Endodermal cell (in vitro differentiated cells): ENCODE results near the gene ACSS1. TPM values are rescaled to one million over a fixed set of nuclear protein-coding genes. Genes with fewer than 3 reads are reported as not detected.

Experiments
- DNase-seq: peaks from one replicate; pipeline ENCODE4 v3.0.0-alpha.2; 2017
- H3K27ac ChIP-seq: 2 replicates; pipeline ENCODE4 v1.5.1; 2013; ENCODE audit warnings: mild to moderate bottlenecking, low read depth, low read length, moderate library complexity
- H3K27me3 ChIP-seq: 2 replicates; pipeline ENCODE4 v1.6.1; 2013; ENCODE audit warnings: mild to moderate bottlenecking, low read length, moderate library complexity; ENCODE audit not compliant: insufficient read depth, control insufficient read depth, poor library complexity, severe bottlenecking
- H3K36me3 ChIP-seq: 2 replicates; pipeline ENCODE4 v1.7.0; 2013; ENCODE audit warnings: mild to moderate bottlenecking, low read length, moderate library complexity; ENCODE audit not compliant: control insufficient read depth, insufficient read depth
- H3K4me1 ChIP-seq: one replicate; pipeline ENCODE4 v1.7.0; 2013; ENCODE audit warnings: low read length; ENCODE audit not compliant: control insufficient read depth, insufficient read depth
- H3K4me3 ChIP-seq: 2 replicates; pipeline ENCODE4 v1.5.1; 2013; ENCODE audit warnings: mild to moderate bottlenecking, low read length, moderate library complexity
- H3K9ac ChIP-seq: 2 replicates; pipeline ENCODE4 v1.6.1; 2013; ENCODE audit warnings: mild to moderate bottlenecking, low read length, moderate library complexity; ENCODE audit not compliant: poor library complexity, severe bottlenecking; ENCODE audit errors: extremely low read depth
- H3K9me3 ChIP-seq: 2 replicates; pipeline ENCODE4 v1.6.1; 2013; ENCODE audit warnings: mild to moderate bottlenecking, low read length, moderate library complexity; ENCODE audit not compliant: control insufficient read depth
- H3K27ac Mint-ChIP-seq: 2 replicates; pipeline ENCODE4 v1.8.0; 2020; ENCODE audit warnings: mixed read lengths
- H3K27me3 Mint-ChIP-seq: 2 replicates; pipeline ENCODE4 v1.8.0; 2021; ENCODE audit warnings: mild to moderate bottlenecking, mixed read lengths; ENCODE audit not compliant: insufficient read depth
- H3K36me3 Mint-ChIP-seq: 2 replicates; pipeline ENCODE4 v1.8.0; 2020; ENCODE audit warnings: low read depth, mixed read lengths
- H3K4me1 Mint-ChIP-seq: 2 replicates; pipeline ENCODE4 v1.8.0; 2020; ENCODE audit warnings: mixed read lengths
- H3K4me3 Mint-ChIP-seq: 2 replicates; pipeline ENCODE4 v1.8.0; 2020; ENCODE audit warnings: mild to moderate bottlenecking, moderate library complexity, mixed read lengths
- H3K9me3 Mint-ChIP-seq: 2 replicates; pipeline ENCODE4 v1.8.0; 2020; ENCODE audit warnings: mild to moderate bottlenecking, mixed read lengths
- CTCF ChIP-seq: fragments of 200-600 bp; sonication (generic); conservative IDR thresholded peaks from 2 replicates; pipeline ENCODE4 v1.5.0; 2021; ENCODE audit warnings: antibody characterized with exemption, mild to moderate bottlenecking
- WGBS, 2 experiments: methylation state at CpG; one replicate each; pipeline versions ENCODE4 v1.1.5 to v1.1.7; 2013; ENCODE audit warnings: missing lambda C conversion rate in 2 of 2, mixed read lengths in 1 of 2; ENCODE audit not compliant: insufficient coverage in 1 of 2, insufficient read length in 1 of 2; 5-methylcytosine and 5-hydroxymethylcytosine counted together
- total RNA-seq, 2 donors: library from RNA; stranded (reverse); fragmentation: NEBNext Ultra II Directional in 1 of 2; extraction: Animal tissue kit (Norgen Biotek cat#: 25700) in 1 of 2; gene quantifications; 2 replicates in 1 of 2; 3 replicates in 1 of 2; pipeline ENCODE4 v1.2.1, GENCODE V29; 2021

The ACSS1 gene
- total RNA-seq, 2 donors from 2014 or later = 0.22 TPM; not detected in 1

- H3K4me3 Mint-ChIP-seq = no peak overlapping the region
- Histone ChIP-seq H3K4me1 (no peaks in the 10 kb centered on the region), H3K27ac (no peak overlapping the region), H3K4me3 (no peak overlapping the region), H3K9me3 (no peaks in the 10 kb centered on the region), H3K9ac (no peak overlapping the region), H3K27me3 (peaks cover 92% of the 10 kb centered on the region), H3K36me3 (no peaks in the 10 kb centered on the region)
- DNase-seq = no peak
- no peak for TF ChIP-seq CTCF
- H3K27me3 Mint-ChIP-seq = peaks cover 85% of the 10 kb centered on the region
- no peaks in the 10 kb centered on the region for H3K9me3 Mint-ChIP-seq
- no peaks in the 10 kb centered on the region for H3K36me3 Mint-ChIP-seq
- WGBS, 2 experiments = 76 to 84% methylated on average over 8 of the region's 8 CpGs
- H3K4me1 Mint-ChIP-seq = peaks cover 5% of the 10 kb centered on the region
- H3K27ac Mint-ChIP-seq = no peak overlapping the region
These were observed 20.7 kb upstream of the ACSS1 start for GRCh38 chr20:25078662-25079061.

GRCh38 chr20:25077610-25078169, 19.8 kb upstream of the ACSS1 start:
- H3K36me3 ChIP-seq = no peaks in the 10 kb centered on the region
- peak overlapping the region; percentile 19 for H3K4me3 Mint-ChIP-seq
- no peaks in the 10 kb centered on the region for H3K9me3 Mint-ChIP-seq
- no peak for TF ChIP-seq CTCF
- H3K4me1 Mint-ChIP-seq = peaks cover 2% of the 10 kb centered on the region
- no peak overlapping the region for H3K9ac ChIP-seq
- no peaks in the 10 kb centered on the region for H3K9me3 ChIP-seq
- no peak overlapping the region for H3K27ac ChIP-seq
- H3K27me3 Mint-ChIP-seq = peaks cover 75% of the 10 kb centered on the region
- no peaks in the 10 kb centered on the region for H3K36me3 Mint-ChIP-seq
- no peak overlapping the region for H3K4me3 ChIP-seq
- peaks cover 82% of the 10 kb centered on the region for H3K27me3 ChIP-seq
- no peak overlapping the region for H3K27ac Mint-ChIP-seq
- 11% methylated on average over 17 to 38 of the region's 38 CpGs for WGBS, 2 experiments
- DNase-seq = peak; percentile 75
- H3K4me1 ChIP-seq = no peaks in the 10 kb centered on the region

GRCh38 chr20:25076731-25077609, 19.0 kb upstream of the ACSS1 start:
- no peaks in the 10 kb centered on the region for H3K9me3 Mint-ChIP-seq
- H3K27me3 Mint-ChIP-seq = peaks cover 70% of the 10 kb centered on the region
- Histone ChIP-seq H3K27me3 (peaks cover 75% of the 10 kb centered on the region), H3K27ac (no peak overlapping the region), H3K9me3 (no peaks in the 10 kb centered on the region), H3K36me3 (no peaks in the 10 kb centered on the region), H3K9ac (no peak overlapping the region), H3K4me1 (peaks cover 5% of the 10 kb centered on the region), H3K4me3 (no peak overlapping the region)
- DNase-seq = peak; percentile 69
- whole genome bisulfite sequencing, 2 experiments = 49 to 51% methylated on average over 9 to 14 of the region's 14 CpGs
- H3K36me3 Mint-ChIP-seq = no peaks in the 10 kb centered on the region
- TF ChIP-seq CTCF = peak; percentile 51
- H3K4me3 Mint-ChIP-seq = no peak overlapping the region
- H3K27ac Mint-ChIP-seq = no peak overlapping the region
- H3K4me1 Mint-ChIP-seq = peaks cover 4% of the 10 kb centered on the region
